ENCODE data around the gene DGCR2. TPM values are rescaled to one million over a fixed set of nuclear protein-coding genes. Genes with fewer than 3 reads are reported as not detected.
A peak's percentile ranks its signal among the peaks of the same experiment; 100 is the strongest.

DGCR2 gene
- total and polyA plus RNA-seq, 10 donors: 9.5 to 60.7 (median 49.3) TPM

GRCh38 chr22:19168088-19168890 lies 46.1 kb upstream of the DGCR2 start:
- H3K27me3 ChIP-seq (replicated peaks in 1 of 7): peaks cover 0 to 77% (median 28%) of the 10 kb centered on the region in 7 donors
- WGBS, 5 donors: 71 to 79% (median 75%) methylated on average over 17 of the region's 17 CpGs
- H3K36me3 ChIP-seq: no peaks in the 10 kb centered on the region
- DNase-seq: no peak
- peaks cover 0 to 12% (median 5%) of the 10 kb centered on the region in 8 donors for H3K9me3 ChIP-seq
- no peak overlapping the region for H3K4me3 ChIP-seq
- no peak overlapping the region for H3K27ac ChIP-seq
- peaks cover 15 to 43% (median 39%) of the 10 kb centered on the region in 6 donors for H3K4me1 ChIP-seq
- no peak for TF ChIP-seq CTCF (IDR thresholded peaks at IDR 0.05 in 8 of 11, conservative IDR thresholded peaks at IDR 0.05 in 3 of 11)
- no peak for TF ChIP-seq POLR2AphosphoS5 (IDR thresholded peaks at IDR 0.05)
- TF ChIP-seq POLR2A (IDR thresholded peaks at IDR 0.05): no peak
- intact Hi-C loops (cut with DNase I; ENCODE audit: low total_unique reads): loop anchor here (10.0 kb wide), 1 partner anchor 63 kb away; no protein-coding TSS in a partner anchor

- H3K4me1 ChIP-seq: peaks cover 5 to 33% (median 29%) of the 10 kb centered on the region in 6 donors
- H3K36me3 ChIP-seq: no peaks in the 10 kb centered on the region
- TF ChIP-seq POLR2A (IDR thresholded peaks at IDR 0.05): no peak
- TF ChIP-seq POLR2AphosphoS5 (IDR thresholded peaks at IDR 0.05): no peak
- no peak for TF ChIP-seq CTCF (IDR thresholded peaks at IDR 0.05 in 8 of 11, conservative IDR thresholded peaks at IDR 0.05 in 3 of 11)
- H3K4me3 ChIP-seq: no peak overlapping the region
- DNase-seq: peak; percentile 53
- WGBS, 5 donors: 76 to 86% (median 77%) methylated on average over 11 to 13 of the region's 13 CpGs
- peaks cover 0 to 81% (median 28%) of the 10 kb centered on the region in 7 donors for H3K27me3 ChIP-seq (replicated peaks in 1 of 7)
- peaks cover 0 to 12% (median 5%) of the 10 kb centered on the region in 8 donors for H3K9me3 ChIP-seq
- no peak overlapping the region for H3K27ac ChIP-seq
- intact Hi-C loops (cut with DNase I; ENCODE audit: low total_unique reads): loop anchor here (10.0 kb wide), 1 partner anchor 62 kb away; no protein-coding TSS in a partner anchor
These were observed 45.1 kb upstream of the DGCR2 start for GRCh38 chr22:19167106-19167869.

GRCh38 chr22:19166421-19166820 lies 44.2 kb upstream of the DGCR2 start:
- H3K4me1 ChIP-seq: peaks cover 0 to 25% (median 22%) of the 10 kb centered on the region in 6 donors
- WGBS, 5 donors: 77 to 88% (median 84%) methylated on average over 8 of the region's 8 CpGs
- H3K9me3 ChIP-seq: peaks cover 0 to 12% (median 5%) of the 10 kb centered on the region in 8 donors
- no peak overlapping the region for H3K27ac ChIP-seq
- TF ChIP-seq CTCF (IDR thresholded peaks at IDR 0.05 in 8 of 11, conservative IDR thresholded peaks at IDR 0.05 in 3 of 11) (no peak), POLR2AphosphoS5 (IDR thresholded peaks at IDR 0.05) (no peak), POLR2A (IDR thresholded peaks at IDR 0.05) (no peak)
- no peaks in the 10 kb centered on the region for H3K36me3 ChIP-seq
- DNase-seq: no peak
- intact Hi-C loops (cut with DNase I; ENCODE audit: low total_unique reads): loop anchor here (10.0 kb wide), 1 partner anchor 62 kb away; no protein-coding TSS in a partner anchor
- H3K27me3 ChIP-seq (replicated peaks in 1 of 7): peaks cover 0 to 81% (median 28%) of the 10 kb centered on the region in 7 donors
- no peak overlapping the region for H3K4me3 ChIP-seq

All from spleen (tissue), 11 donors.